IPS-NIHi7 (cell line): ENCODE results near the gene GLB1L.
"Not testable (repeated sequence)": the region's sequence is repeated elsewhere in the genome, so short reads cannot be mapped to it uniquely, and the experiment has no call there.

Experiments used
- DNase-seq: peaks from one replicate; pipeline ENCODE4 v3.0.0; 2012; ENCODE audit warnings: mixed read lengths; ENCODE audit errors: extremely low spot score

Gene GLB1L

DNA sequence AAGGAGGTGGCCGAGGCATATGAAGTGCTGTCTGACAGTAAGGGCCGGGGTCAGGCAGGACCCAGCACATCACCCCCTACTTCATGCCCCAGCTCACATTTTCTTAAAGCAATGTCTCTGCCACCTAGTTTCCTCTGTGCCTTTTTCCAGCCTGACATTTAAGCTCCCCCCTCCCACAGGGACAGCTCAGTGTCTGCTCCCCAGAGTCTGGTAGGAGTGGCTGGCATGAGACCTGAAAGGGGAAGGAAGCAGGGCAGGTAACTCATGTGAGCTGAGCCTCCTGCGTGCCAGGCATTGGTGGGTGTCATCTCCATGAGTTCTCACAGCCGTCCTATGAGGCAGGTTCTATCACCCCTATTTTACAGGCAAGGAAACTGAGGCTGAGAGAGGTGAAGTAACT is 35.4 kb upstream of the GLB1L start:
- DNase-seq, result no peak

GRCh38 chr2:219279916-219280516 is 34.8 kb upstream of the GLB1L start:
- no peak for DNase-seq

GRCh38 chr2:219279151-219279915 is 34.1 kb upstream of the GLB1L start, which contains the start of gene DNAJB2:
DNAJB2 (plus strand) TSS chr2:219279366; CDS start chr2:219279834, 468 bp downstream.
- DNase-seq, result peak; percentile 98

- DNase-seq, result no peak
These were observed 33.5 kb upstream of the GLB1L start for GRCh38 chr2:219278655-219279150.

- DNase-seq, result peak; percentile 84
These were observed 32.7 kb upstream of the GLB1L start for GRCh38 chr2:219277703-219278654.

DNA sequence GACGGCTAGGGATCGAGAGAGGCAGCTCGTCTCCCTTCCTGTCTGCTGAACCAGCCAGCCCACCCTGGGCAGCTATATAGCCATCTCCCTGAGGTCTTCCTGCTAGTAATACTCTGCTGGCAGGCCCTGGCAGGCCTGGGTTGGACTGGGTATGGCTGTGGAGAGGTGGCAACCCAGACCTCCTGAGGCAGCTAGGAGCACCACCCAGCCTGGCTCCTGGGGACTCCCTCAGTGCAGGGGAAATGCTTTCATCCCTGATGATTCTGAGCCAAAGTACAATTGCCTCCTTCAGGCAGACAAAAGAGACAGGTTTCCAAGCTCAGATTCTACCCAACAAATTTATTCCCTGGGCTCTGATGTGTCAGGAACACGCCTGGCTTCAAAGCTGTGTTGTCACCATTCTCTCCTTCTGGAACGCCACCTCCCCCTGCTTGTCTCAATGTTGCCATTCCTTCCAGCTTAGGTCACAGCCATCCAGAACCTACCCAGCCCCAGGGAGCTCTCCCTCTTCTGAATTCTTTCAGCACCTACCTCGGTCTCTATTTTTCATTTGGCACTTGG is 29.2 kb upstream of the GLB1L start:
- DNase-seq, result peak; percentile 78

DNA sequence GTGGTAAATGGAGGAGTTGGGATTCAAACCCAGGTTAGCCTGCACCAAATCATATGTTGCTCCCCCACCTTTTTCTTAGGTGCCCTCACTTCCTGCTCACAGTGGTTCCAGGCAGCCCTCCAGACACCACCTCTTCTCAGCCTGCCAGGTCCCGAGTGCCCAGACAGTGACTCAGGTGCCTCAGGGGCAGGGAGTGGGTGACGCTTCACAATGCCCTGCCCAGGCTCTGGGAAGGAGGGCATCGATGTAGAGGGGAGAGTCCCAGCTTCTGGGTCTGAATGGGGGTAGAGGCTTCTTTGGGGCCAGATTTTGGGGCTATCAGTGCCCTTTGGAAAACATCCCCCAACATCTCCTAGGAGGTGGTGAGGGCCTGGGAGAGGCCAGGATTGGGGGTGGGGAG is 28.7 kb upstream of the GLB1L start:
- DNase-seq, result no peak

GRCh38 chr2:219272995-219273394 is 27.8 kb upstream of the GLB1L start:
- no peak for DNase-seq

GRCh38 chr2:219272356-219272755 is 27.1 kb upstream of the GLB1L start:
- DNase-seq, result no peak

GRCh38 chr2:219271021-219271420 is 25.8 kb upstream of the GLB1L start:
- DNase-seq, result no peak

DNA sequence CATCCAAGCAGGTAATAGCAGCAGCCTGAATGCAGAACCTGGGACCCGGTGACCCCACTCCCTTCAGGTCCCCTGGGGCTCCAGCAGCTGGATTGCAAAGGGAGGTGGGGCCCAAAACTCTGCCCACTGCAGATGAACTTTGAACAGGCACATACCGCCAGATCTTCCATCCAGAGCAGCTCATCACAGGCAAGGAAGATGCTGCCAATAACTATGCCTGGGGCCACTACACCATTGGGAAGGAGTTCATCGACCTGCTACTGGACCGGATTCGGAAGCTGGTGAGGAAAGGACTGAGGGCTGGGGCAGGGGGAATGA is 24.8 kb upstream of the GLB1L start:
- DNase-seq, result no peak

GRCh38 chr2:219269362-219270054 is 24.3 kb upstream of the GLB1L start:
- DNase-seq, result no peak

- no peak for DNase-seq
These were observed 23.1 kb upstream of the GLB1L start for GRCh38 chr2:219268294-219268693.

DNA sequence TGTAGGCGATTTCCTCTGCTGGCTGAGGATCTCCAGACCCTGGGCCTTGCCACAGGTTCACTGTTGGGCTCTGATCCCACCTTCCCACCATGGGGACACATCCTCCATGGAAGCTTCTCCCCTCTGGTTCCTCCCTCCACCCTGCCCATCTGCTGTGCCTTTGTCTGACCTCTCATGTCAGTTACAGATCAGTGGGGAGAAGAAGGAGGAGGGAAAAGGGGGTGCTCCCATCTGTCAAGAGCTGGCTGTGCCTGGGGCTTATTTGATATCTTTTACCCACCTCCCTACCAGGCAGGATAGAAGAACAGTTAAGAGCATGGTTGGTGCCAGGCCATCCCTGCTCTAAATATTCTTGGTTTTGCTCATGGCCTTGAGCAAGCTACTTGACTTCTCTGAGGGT is 21.6 kb upstream of the GLB1L start:
- no peak for DNase-seq

- no peak for DNase-seq
These were observed 21.0 kb upstream of the GLB1L start for GRCh38 chr2:219266232-219266631.

- DNase-seq, result no peak
These were observed 16.0 kb upstream of the GLB1L start for GRCh38 chr2:219261024-219261855.

DNA sequence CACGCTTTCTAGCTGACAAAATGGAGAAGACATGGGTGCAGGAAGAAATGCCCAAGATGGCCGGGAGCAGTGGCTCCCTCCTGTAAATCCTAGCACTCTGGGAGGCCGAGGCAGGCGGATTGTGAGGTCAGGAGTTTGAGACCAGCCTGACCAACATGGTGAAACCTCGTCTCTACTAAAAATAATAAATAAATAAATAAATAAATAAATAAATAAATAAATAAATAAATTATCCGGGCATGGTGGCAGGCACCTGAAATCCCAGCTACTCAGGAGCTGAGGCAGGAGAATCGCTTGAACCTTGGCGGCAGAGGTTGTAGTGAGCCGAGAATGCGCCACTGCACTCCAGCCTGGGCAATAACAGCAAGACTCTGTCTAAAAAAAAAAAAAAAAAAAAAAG is 13.7 kb upstream of the GLB1L start:
- DNase-seq, result not testable (repeated sequence)

GRCh38 chr2:219254590-219255201 is 9.5 kb upstream of the GLB1L start:
- no peak for DNase-seq

DNA sequence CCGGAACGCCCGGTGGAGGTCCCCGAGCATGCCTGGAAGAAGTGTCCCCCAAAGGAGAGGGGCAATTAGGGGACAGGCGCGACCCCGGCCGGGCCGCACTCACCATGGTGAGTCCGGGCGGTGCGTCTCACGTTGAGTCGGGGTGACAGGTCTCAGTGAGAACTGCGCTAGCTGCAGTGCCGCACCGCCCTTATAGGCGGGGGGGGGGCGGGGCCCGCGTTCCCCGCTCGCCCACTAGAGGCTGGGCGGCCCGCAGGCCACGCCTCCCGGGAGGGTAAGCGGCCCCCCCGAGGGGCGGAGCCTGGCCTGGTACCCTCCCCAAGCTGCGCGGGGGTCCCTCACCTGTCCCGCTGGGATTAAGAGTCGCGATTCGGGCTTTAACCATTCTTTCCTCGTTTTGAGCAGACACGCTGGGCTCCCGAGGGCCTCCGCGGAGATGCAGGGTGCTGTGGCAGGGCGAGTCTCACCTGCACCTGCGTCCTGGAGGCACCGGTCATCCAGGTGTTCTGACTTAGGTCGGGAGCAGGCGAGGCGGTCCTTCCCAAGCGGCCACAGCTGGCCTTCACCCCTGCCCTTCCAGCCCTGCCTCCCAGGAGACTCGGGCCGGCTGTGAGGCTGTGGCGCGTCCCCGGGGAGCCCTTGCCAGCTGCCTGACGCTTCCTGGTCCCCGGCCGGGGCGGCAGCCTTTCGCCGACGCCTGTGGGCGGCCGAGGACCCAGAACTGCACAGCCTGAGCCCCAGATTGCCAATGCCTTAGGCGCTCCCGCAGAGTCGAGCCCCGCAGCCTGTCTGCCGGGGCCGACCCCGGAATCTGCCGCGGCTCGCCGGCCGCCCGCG is 8.7 kb upstream of the GLB1L start, which contains the start of gene TUBA4A:
Gene TUBA4A (minus strand): TSS at position 166 of the 837 bp plus-strand sequence. CDS start 60 bp downstream, at position 106.
- DNase-seq, result peak; percentile 96
